ENCODE results near the gene HAVCR1.
"Not testable (repeated sequence)": the region's sequence is repeated elsewhere in the genome, so short reads cannot be mapped to it uniquely, and the experiment has no call there.

HAVCR1 gene

DNA sequence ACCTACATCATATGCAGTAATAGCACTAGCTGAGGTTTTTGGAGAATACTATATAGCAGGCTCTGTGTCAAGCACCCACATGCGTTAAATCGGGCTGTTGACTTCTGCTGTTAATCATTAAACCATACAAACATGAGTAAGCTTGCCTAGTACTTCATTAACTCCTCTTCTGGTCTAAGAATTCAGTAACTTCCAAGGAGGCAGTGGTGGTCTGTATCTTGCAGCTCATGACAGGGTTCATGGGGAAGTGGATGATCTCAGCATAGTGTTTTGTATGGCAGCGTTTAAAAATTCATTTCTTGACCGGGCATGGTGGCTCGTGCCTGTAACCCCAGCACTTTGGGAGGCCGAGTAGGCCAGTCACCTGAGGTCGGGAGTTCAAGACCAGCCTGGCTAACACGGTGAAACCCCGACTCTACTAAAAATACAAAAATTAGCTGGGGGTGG, at the start of gene HAVCR1:
Gene HAVCR1, minus strand, starts transcription at position 24 of the 447 bp plus-strand sequence. CDS start 1,173 bp downstream, outside the sequence.
- no peak for DNase-seq (ENCODE audit: low read depth, low spot score)

DNA sequence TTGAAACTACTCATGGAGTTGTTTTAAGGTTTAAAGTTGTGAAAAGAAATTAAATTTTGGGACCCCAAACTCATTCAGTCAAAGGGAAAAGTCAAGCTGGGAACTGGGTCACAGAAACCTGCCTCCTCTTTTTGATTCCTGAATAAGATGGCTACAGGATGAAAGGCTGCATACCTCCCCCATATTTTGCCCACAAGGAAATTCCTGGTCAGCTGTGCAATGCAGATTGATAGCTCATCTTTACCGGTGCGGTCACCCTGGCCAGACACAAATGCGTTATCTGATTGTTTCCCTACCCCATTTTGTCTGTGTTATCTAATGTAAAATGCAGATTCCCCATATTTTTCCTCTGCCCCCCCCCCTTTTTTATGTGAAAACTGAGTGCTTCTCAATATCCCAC, 48.6 kb upstream of the HAVCR1 start:
- DNase-seq (ENCODE audit: low read depth, low spot score), result no peak

DNA sequence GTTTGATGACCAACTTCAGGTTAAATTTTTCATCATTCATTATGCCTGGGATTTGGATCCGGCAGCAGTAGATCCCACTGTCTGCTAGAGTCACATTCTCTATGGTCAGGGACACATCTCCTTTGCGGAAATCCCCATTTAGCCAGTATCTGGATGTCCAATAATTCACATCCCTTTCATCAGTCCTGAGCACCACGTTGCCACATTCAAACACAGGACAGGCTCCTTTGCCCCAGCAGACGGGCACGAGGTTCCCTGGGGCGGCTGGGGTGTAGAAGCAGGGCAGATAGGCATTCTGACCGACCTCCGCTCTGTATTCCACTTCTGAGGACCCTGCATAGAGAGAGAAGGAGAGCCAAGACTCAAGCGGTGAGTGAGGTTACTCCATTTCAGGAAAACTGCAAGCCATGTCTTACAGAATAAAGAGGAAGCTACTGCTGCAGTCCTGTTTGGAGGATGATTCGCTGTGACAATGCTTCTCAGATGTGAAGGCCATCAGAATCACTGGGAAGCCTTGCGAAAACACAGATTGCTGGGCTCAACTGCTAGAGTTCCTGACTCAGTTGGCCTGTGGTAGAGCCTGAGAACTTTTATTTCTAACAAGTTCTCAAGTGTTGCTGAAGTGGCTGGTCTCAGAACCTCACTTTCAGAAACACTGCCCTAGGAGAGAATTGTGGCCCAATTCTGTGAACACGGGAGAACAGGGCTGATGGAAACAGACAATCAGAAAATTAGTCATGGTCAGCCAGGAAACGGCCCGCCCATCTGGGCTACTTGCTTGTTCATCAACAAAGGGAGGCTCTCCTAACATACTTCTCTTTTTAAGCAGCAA, 47.9 kb upstream of the HAVCR1 start:
- DNase-seq (ENCODE audit: low read depth, low spot score), result no peak

DNA sequence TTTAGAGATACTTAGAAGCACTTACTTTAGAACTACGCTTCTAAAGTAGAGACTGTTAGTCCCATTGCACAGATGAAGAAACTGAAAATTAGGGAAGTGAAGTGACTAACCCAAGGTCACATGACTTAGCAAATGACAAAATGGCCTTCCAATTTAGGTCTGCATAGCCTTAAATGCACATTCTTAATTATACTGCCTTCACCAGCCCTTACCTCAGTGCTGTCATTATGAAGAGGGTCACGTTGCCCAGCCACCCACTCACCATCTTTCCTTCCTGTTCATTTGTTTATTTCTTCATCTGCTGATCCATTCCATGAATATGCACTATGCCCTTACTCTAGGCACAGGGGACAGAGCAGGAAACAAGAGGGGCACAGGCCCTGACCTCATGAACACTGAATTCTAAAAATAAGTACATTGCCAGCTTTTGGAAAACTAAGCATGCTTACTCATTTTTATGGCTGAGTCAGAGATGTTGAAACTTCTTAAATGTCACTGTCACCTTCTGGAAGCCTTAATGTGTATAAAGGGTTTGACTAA, 41.3 kb upstream of the HAVCR1 start:
- DNase-seq (ENCODE audit: low read depth, low spot score), result no peak

DNA sequence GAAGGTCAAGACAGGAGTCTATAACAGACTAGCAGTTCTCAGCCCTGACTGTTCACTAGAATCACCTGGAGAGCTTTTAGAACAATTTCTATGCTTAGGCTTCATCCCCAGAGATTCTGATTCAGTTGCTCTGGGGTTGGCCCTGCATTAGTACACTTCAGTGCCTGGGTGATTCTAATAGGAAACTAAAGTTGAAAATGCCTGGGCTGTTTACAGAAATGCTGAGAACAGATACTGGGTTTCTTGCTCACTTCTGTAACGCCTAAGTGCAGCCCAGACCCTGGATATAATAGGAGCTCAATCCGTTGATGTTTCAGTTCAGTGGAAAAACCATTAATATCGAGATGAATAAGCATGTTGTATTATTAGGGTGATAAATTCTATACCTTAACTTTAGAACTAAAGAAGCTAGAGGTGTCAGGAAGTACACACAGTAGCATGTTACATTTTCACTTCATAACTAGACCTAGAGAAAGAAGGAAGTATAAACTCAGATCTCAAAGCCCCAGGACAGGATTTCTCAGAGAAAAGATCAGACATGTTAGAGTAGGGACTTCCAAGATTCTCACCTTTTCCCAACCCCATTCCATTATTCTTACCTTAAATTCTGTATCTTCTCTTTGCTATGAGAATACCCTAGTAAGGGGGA, 29.6 kb upstream of the HAVCR1 start:
- DNase-seq (ENCODE audit: low read depth, low spot score), result no peak

DNA sequence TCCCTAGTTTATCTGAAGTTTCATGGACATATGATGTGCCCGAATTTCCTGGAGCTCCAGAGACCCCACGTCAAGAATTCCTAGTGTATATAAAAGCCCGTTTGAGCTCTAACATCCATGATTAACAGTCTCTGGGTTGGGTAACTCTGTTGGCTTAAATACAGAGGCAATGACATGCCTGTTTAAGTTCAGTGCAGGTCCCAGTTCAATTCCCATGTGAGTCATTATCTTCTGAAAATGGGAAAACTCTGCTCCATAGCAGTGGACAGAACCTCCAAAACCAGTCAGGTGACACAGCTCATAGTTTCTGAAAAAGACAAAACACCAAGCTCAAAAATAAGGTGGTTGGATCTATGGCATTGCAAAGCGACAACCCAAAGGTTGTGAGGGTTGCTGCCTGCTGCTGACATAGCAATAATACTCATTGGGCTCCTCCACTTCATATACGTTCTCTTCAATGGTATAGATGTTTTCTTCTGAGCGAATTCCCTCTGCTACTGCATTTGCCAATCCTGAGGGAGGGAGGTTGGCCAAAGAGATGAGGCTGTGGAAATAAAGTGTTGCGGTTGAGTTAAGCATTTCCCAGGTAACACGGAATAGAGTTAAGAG, 27.9 kb upstream of the HAVCR1 start:
- no peak for DNase-seq (ENCODE audit: low read depth, low spot score)

DNA sequence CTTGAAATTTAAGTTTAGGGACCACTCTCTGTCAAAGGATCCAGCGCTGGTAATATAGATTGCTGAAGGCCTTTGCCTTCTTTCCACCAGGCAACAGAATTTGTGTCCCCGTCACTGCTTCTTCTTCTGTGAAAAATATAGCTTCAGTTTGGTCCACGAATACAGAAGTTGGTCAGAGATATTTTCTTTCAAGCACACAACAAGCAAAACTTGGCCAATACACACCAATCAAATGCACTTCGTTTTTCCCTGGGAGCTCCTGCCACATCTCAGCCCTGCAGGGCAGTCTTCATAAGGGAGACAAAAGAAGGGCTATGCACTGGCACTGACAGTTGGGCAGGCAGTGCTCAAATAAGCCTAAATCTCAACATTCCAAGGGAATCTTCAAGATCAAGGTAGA, 27.0 kb upstream of the HAVCR1 start:
- no peak for DNase-seq (ENCODE audit: low read depth, low spot score)

DNA sequence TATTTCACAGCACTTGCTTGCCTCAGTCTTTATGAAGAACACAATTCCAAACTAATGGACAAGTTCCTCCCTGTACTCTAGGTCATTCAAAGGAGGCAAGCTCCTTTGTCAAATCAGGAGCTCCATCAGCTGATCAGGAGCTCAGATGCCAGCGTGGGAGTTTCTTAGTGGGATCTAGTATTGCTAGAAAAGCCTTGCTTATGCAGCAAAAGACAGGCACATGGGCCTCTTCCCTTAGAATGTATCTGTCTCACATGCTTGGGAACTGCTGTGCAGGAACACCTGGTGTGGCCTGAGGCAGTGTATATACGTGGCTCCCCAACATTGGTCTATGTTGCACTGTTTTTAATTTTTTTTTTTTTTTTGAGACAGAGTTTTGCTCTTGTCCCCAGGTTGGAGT, 21.4 kb upstream of the HAVCR1 start:
- DNase-seq (ENCODE audit: low read depth, low spot score), result no peak

DNA sequence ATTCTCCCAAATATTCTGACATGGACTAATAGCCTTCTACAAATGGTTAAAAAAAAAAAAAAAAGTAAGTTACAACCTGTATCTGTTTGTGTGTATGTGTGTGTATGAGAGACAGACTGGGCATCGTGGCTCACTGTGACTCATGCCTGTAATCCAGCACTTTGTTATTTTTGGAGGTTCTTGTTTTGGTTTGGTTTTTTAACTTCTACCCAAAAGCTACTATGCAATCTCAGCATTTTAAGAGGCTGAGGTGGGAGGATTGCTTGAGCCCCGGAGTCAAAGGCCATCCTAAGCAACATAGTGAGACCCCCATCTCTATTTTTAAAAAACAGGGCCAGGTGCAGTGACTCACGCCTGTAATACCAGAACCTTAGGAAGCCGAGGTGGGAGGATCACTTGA, 17.6 kb upstream of the HAVCR1 start:
- no peak for DNase-seq (ENCODE audit: low read depth, low spot score)

DNA sequence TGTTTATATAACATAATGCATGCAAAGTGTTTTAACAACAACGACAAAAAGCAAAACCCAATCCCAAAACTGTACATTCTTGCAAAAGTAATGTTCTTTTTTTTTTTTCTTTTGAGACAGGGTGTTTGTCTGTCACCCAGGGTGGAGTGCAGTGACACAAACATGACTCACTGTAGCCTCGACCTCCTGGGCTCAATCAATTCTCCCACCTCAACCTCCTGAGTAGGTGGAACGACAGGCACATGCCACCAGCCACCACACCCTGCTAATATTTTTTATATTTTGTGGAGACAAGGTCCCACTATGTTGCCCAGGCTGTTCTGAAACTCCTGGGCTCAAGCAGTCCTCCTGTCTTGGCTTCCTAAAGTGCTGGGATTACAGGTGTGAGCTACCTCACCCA, 13.6 kb upstream of the HAVCR1 start:
- no peak for DNase-seq (ENCODE audit: low read depth, low spot score)

DNA sequence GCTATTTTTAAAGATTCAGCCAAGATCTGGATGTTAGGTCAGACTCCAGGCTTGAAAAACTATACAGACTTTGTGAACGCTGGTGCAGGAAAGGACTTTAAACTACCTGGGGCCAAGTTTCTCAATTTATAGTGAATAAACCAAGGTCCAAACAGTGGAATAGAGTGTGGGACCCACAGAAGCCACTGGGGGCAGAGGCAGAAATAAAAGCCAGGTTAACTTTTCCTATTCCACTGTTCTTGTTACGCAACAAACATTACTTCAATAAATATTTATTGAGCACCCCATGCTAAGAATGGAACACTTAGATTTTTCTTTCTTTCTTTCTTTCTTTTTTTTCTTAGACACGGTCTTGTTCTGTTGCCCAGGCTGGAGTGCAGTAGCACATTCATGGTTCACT, 11.0 kb upstream of the HAVCR1 start:
- no peak for DNase-seq (ENCODE audit: low read depth, low spot score)

DNA sequence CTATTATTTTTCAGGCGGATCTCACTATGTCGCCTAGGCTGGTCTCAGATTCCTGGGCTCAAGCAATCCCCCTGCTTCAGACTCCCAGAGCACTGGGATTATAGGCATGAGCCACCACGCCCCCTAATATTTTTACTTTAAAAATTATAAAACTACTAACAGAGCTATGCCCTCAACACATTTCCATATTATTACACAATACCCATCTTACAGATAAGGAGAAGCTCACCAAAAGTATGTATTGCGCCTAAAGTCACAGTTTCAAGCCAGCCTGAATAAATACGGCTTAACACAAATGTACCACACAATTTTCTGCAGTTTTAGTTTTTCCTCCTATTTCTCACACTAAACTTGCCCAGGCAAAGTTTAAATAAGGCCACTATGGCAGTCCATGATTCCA, 9.9 kb upstream of the HAVCR1 start:
- no peak for DNase-seq (ENCODE audit: low read depth, low spot score)

DNA sequence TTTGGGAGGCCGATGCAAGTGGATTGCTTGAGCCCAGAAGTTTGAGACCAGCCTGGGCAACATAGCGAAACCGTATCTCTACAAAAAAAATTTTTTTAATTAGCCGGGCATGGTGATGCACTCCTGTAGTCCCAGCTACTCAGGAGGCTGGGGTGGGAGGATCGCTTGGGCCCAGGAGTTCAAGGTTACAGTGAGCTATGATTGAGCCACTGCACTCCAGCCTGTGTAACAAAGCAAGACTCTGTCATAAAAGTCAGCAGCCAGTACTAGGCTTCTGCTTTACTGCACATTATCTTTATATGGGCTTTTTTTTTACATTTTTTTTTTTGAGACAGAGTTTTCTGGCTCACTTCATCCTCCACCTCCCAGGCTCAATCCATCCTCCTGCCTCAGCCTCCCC, 9.4 kb upstream of the HAVCR1 start:
- no peak for DNase-seq (ENCODE audit: low read depth, low spot score)

DNA sequence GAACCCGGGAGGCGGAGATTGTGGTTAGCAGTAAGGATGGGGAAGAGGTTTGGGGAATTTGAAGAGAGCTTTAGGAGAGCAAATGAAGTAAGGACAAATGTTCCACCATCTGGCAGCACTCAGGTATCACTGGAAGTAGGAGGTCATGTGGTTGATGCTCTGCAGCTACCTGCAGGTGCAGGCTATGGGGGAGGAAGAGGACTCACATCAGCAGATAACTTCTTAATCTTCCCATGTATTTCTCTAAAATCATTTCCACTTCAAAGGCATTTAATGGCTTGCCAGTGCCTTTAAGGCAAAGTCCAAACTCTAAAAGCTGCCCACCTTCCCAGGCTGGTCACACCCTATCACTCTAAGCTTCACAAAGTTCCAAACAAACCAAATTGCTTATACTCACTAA, 8.1 kb upstream of the HAVCR1 start:
- DNase-seq (ENCODE audit: low read depth, low spot score), result no peak

DNA sequence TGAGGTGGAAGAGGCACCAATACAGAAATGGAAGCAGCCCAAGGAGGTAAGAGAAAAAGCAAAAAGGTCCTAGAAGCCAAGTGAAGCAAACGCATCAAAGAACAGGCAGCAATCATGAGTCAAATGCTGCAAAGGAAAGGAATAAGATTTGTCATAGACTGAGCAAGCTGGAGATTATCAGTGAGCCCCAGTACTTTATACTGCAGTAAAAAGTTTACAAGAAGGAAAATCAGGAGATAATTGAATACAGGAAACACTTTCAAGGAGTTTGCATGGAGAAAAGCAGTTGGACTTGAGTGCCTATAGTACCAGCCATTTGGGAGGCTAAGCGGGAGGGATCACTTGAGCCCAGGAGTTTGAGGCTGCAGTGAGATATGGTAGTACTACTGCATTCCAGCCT, 7.2 kb upstream of the HAVCR1 start:
- DNase-seq (ENCODE audit: low read depth, low spot score), result no peak

DNA sequence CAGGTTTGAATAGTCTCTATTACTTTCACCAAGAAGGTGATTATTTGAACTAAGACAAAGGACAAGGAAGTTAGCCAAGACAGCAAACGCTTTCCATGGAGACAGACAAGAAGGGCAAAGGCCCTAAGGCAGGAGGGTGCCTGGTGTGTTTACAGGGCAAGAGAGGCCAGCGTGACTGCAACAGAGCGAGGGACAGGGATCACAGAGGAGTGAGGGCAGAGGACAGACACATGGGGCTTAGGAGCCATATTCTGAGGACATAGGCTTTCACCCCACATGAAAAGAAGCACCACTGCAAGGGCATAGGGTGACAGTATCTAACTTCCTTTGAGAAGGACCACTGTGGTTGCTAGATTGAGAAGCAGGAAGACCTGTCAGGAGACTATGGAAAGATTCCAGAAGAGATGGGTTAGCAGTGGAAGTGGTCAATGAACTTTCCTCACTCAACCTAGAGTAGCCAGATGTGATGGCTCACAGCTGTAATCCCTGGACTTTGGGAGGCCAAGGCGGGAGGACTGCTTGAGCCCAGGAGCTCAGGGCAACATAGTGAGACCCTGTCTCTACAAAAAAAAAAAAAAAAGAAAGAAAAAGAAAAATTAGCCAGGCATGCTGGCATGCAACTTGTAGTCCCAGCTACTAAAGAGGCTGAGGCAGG, 5.0 kb upstream of the HAVCR1 start:
- no peak for DNase-seq (ENCODE audit: low read depth, low spot score)

DNA sequence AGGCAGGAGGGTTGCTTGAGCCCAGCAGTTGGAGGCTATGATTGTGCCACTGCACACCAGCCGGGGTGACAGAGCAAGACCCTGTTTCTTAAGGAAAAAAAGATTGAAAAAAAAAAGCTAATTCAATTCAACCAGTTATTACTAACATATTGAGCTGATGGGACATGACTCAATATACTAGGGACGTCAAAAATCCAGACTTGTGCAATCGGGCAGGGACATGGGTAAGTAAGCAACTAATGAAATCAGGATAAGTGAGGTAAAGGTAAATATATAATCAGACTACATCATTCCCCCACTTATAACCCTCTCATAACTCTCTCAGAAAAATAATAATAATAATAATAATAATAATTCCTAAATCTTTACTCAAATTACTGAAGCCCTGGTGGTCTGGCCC, 975 bp upstream of the HAVCR1 start:
- DNase-seq (ENCODE audit: low read depth, low spot score), result no peak

DNA sequence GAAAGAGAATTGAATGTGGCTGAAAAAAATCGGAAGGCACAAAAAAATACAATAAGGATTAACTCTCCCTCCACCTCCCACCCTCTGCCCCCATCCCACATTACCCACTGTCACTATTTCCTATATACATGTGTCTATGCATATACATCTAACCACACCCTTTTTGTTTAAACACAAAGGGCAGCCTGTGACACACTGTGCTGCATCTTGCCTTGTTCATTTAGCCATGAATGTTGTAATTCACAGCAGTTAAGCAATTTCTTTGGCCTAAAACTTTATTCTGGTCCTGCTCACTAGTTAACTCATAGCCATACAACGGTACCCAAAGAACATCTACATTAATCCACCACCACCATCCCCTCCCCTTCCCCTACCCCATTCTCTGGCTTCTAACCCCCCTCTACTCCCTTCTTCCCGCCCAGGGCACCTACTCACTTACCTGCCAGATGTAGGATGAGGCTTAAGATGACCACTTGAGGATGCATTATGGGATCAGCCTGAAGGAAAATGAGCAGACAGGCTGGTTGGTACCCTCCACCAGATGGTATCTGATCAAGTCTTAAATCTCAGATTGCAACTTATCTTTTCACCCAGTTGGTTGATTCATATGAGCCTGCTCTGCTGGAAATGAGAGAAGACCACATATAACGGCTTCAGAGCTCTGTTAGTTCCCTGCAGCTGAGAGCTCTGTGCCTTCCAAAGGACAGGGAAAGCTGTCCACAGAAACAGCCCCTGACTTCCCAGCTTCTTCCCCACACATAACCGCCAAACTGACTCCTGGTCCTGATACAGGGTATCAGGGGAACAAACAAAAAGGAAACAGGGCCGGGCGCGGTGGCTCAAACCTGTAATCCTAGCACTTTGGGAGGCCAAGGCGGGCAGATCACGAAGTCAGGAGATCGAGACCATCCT, 1.2 kb downstream of the HAVCR1 start:
- no peak for DNase-seq (ENCODE audit: low read depth, low spot score)

DNA sequence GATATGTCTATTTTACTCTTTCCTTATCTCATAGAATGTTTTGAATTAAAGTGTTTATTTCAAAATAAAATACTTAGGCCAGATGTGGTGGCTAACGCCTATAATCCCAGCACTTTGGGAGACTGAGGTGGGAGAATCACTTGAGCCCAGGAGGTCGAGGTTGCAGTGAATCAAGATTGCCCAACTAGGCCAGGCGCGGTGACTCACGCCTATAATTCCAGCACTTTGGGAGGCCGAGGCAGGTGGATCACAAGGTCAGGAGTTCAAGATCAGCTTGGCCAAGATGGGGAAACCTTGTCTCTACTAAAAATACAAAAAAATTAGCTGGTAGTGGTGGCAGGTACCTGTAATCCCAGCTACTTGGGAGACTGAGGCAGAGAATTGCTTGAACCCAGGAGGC, 2.1 kb downstream of the HAVCR1 start:
- DNase-seq (ENCODE audit: low read depth, low spot score), result not testable (repeated sequence)

DNA sequence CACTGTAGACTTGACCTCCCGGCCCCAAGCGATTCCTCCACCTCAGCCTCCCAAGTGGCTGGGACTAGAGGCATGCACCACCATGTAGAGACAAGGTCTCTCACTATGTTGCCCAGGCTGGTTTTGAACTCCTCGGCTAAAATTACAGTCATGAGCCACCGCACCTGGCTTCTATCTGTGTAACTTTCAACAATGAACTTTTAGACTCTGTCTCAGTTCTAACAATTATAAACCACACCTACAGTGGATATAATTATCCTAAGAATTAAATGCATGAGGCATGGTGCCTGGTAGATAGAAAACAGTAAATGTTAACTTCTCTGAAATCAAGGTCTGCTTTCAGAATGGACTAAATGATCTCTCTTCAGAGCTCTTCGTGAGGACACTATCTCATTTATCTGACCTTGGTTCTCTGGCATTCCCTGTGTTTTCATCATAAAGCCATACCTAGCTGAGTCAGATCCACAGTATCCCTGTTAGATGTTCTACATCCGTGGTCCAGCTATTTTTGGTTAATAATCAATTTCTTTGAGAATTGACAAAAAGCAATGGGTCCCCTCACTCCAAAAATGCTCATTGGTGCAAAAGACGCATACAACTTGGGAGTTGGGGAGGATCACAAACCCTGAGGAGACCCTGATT, 7.2 kb downstream of the HAVCR1 start:
- DNase-seq (ENCODE audit: low read depth, low spot score), result no peak
